ENCODE data around the gene NOTUM.

- TF ChIP-seq CTCF (conservative IDR thresholded peaks at IDR 0.05; ENCODE audit: low read length) (no peak), EZH2phosphoT487 (IDR thresholded peaks at IDR 0.05; ENCODE audit: borderline replicate concordance, low read depth, low read length) (no peak)
Observed at GRCh38 chr17:81904600-81905423, 56.2 kb downstream of the NOTUM start.
